Right lobe of liver (tissue), 6 donors: Measurements from ENCODE around the gene EIF2B1. TPM values are rescaled to one million over a fixed set of nuclear protein-coding genes. Genes with fewer than 3 reads are reported as not detected.
"Not testable (repeated sequence)": the region's sequence is repeated elsewhere in the genome, so short reads cannot be mapped to it uniquely, and the experiment has no call there.

ENCODE experiments used
- ATAC-seq, 4 donors: fragments of 200-7000 bp; cut with Tn5 transposase; one replicate each; pipeline ENCODE4 v1.9.1; 2020; ENCODE audit warnings: mild to moderate bottlenecking in 4 of 4, moderate library complexity in 4 of 4
- DNase-seq, 3 donors: peaks; one replicate each; pipeline ENCODE4 v3.0.0-alpha.2; 2020
- H3K27ac ChIP-seq, 3 donors: fragments of 200-600 bp; one replicate each; pipeline ENCODE4 v1.8.0; 2022
- H3K27me3 ChIP-seq, 2 donors: fragments of 200-600 bp; one replicate each; pipeline ENCODE4 v1.8.0; 2022
- H3K36me3 ChIP-seq, 4 donors: fragments of 200-600 bp; sonication (generic) in 1 of 4; one replicate each; pipeline versions ENCODE4 v1.5.1 to v1.8.0; 2017 to 2022; ENCODE audit warnings: control low read depth in 1 of 4
- H3K4me1 ChIP-seq, 4 donors: fragments of 200-600 bp; sonication (generic) in 1 of 4; one replicate each; pipeline versions ENCODE4 v1.5.1 to v1.8.0; 2017 to 2022; ENCODE audit warnings: control low read depth in 1 of 4
- H3K4me3 ChIP-seq, 3 donors: fragments of 200-600 bp; one replicate each; pipeline ENCODE4 v1.8.0; 2022
- H3K9me3 ChIP-seq, 4 donors: fragments of 200-600 bp; sonication (generic) in 1 of 4; one replicate each; pipeline versions ENCODE4 v1.5.1 to v1.8.0; 2017 to 2022; ENCODE audit warnings: control low read depth in 1 of 4
- CTCF ChIP-seq, 4 donors: fragments of 200-600 bp in 3 of 4; fragments of 450-650 bp in 1 of 4; IDR thresholded peaks; one replicate each; pipeline versions ENCODE4 v1.5.1 to v1.8.0; 2016 to 2022; ENCODE audit warnings: antibody characterized with exemption in 4 of 4, mild to moderate bottlenecking in 2 of 4
- POLR2A ChIP-seq: fragments of 450-650 bp; IDR thresholded peaks from one replicate; pipeline ENCODE4 v1.6.1; 2017; ENCODE audit warnings: antibody characterized with exemption, mild to moderate bottlenecking
- WGBS: methylation state at CpG from one replicate; pipeline ENCODE4 v1.1.6; 2018; ENCODE audit warnings: low coverage, low lambda C conversion rate; ENCODE audit not compliant: insufficient coverage; ENCODE audit errors: missing lambda C conversion rate; 5-methylcytosine and 5-hydroxymethylcytosine counted together
- intact Hi-C, 2 donors: fragments of 100-400 bp; cut with DNase I; formaldehyde crosslinking; loops; one replicate each; pipeline versions ENCODE4 v1.11.2 to v1.14.1; 2022
- total RNA-seq, 6 experiments: library from RNA; depleted of rRNA in 2 of 6; stranded (reverse); fragments of >200 nt in 2 of 6; fragmentation: NEBNext Ultra II Directional in 3 of 6; extraction: Animal tissue kit (Norgen Biotek cat#: 25700) in 3 of 6; gene quantifications; one replicate each; pipeline versions ENCODE4 v1.1.0 to v1.2.4, GENCODE V29; 2016 to 2023
- donor health status: DM: no; HTN: yes; CAD: no.
- donor health status: DM: no; HTN: no; CAD: no.
- donor health status: DM: no; HTN: no; CAD: no.
- donor health status: DM: no; HTN: yes; CAD: no.
- donor health status: DM: no; HTN: yes; CAD: no.

The EIF2B1 gene
- total RNA-seq, 6 experiments from 2014 or later: 19.3 to 137 (median 22.2) TPM

GRCh38 chr12:123597100-123597499 is 36.4 kb downstream of the EIF2B1 start:
- H3K4me1 ChIP-seq: peaks cover 0 to 28% (median 9%) of the 10 kb centered on the region in 4 donors
- peaks cover 0 to 50% (median 10%) of the 10 kb centered on the region in 4 donors for H3K36me3 ChIP-seq
- H3K4me3 ChIP-seq: no peak overlapping the region
- DNase-seq (no peak), ATAC-seq (no peak)
- no peak overlapping the region for H3K27ac ChIP-seq
- intact Hi-C loops: no loop called here
- no peaks in the 10 kb centered on the region for H3K27me3 ChIP-seq
- no peaks in the 10 kb centered on the region for H3K9me3 ChIP-seq
- WGBS: 78% methylated on average over 3 of the region's 3 CpGs
- TF ChIP-seq CTCF (IDR thresholded peaks at IDR 0.05): no peak
- TF ChIP-seq POLR2A: no peak

- H3K4me1 ChIP-seq: peaks cover 0 to 40% (median 18%) of the 10 kb centered on the region in 4 donors
- peaks cover 0 to 63% (median 14%) of the 10 kb centered on the region in 4 donors for H3K36me3 ChIP-seq
- no peak overlapping the region for H3K4me3 ChIP-seq
- H3K27ac ChIP-seq: peak overlapping the region in 1 of 3 donors; percentile 29
- DNase-seq: peak in 1 of 3 donors; percentile 38
- peak; percentile 48 to 85 (median 80) for ATAC-seq
- TF ChIP-seq CTCF (IDR thresholded peaks at IDR 0.05): no peak
- no peak for TF ChIP-seq POLR2A
- H3K27me3 ChIP-seq: no peaks in the 10 kb centered on the region
- H3K9me3 ChIP-seq: no peaks in the 10 kb centered on the region
- intact Hi-C loops: no loop called here
Observed at GRCh38 chr12:123595729-123596128, 37.8 kb downstream of the EIF2B1 start.

- ATAC-seq (peak; percentile 43 to 86 (median 54)), DNase-seq (peak in 1 of 3 donors; percentile 25)
- peaks cover 0 to 60% (median 18%) of the 10 kb centered on the region in 4 donors for H3K4me1 ChIP-seq
- TF ChIP-seq CTCF (IDR thresholded peaks at IDR 0.05) (no peak), POLR2A (no peak)
- peak overlapping the region in 1 of 3 donors; percentile 57 for H3K27ac ChIP-seq
- intact Hi-C loops: no loop called here
- whole genome bisulfite sequencing: 82% methylated on average over 8 of the region's 8 CpGs
- H3K27me3 ChIP-seq: no peaks in the 10 kb centered on the region
- H3K36me3 ChIP-seq: peaks cover 0 to 84% (median 34%) of the 10 kb centered on the region in 4 donors
- no peaks in the 10 kb centered on the region for H3K9me3 ChIP-seq
- no peak overlapping the region for H3K4me3 ChIP-seq
Observed at GRCh38 chr12:123591702-123592481, 41.6 kb downstream of the EIF2B1 start.

- 75% methylated on average over 1 of the region's 4 CpGs for WGBS
- no peak for TF ChIP-seq POLR2A
- TF ChIP-seq CTCF (IDR thresholded peaks at IDR 0.05): no peak
- DNase-seq: no peak
Observed at GRCh38 chr12:123580772-123581171, 52.7 kb downstream of the EIF2B1 start.

GRCh38 chr12:123578829-123579228 is 54.7 kb downstream of the EIF2B1 start:
- H3K4me3 ChIP-seq, H3K27me3 ChIP-seq, H3K36me3 ChIP-seq, intact Hi-C loops, H3K9me3 ChIP-seq, DNase-seq, ATAC-seq, H3K27ac ChIP-seq: not testable (repeated sequence)
- WGBS: 86% methylated on average over 4 of the region's 4 CpGs
- peaks cover 0 to 12% (median 5%) of the 10 kb centered on the region in 4 donors for H3K4me1 ChIP-seq

More at GRCh38 chr12:123580772-123581171, 52.7 kb downstream of the EIF2B1 start:
- Histone ChIP-seq H3K4me1 (peaks cover 0 to 19% (median 6%) of the 10 kb centered on the region in 4 donors), H3K36me3 (no peaks in the 10 kb centered on the region), H3K27me3 (no peaks in the 10 kb centered on the region), H3K27ac (no peak overlapping the region), H3K9me3 (no peaks in the 10 kb centered on the region), H3K4me3 (no peak overlapping the region)
- ATAC-seq: no peak
- intact Hi-C loops: no loop called here
